Hepatocyte (in vitro differentiated cells): Measurements from ENCODE around the gene MAP7D3. TPM values are rescaled to one million over a fixed set of nuclear protein-coding genes. Genes with fewer than 3 reads are reported as not detected.

Source experiments
- DNase-seq: peaks from one replicate; pipeline ENCODE4 v3.0.0-alpha.2; 2016; ENCODE audit warnings: low spot score
- H2AFZ ChIP-seq: fragments of 200-600 bp; sonication (generic); 2 replicates; pipeline ENCODE4 v1.6.0; 2016; ENCODE audit warnings: antibody characterized with exemption, mild to moderate bottlenecking
- H3K27ac ChIP-seq: fragments of 200-600 bp; sonication (generic); 2 replicates; pipeline ENCODE4 v1.5.1; 2016; ENCODE audit warnings: mild to moderate bottlenecking
- H3K27me3 ChIP-seq: fragments of 200-600 bp; sonication (generic); 2 replicates; pipeline ENCODE4 v1.6.1; 2016
- H3K36me3 ChIP-seq: fragments of 200-600 bp; sonication (generic); replicated peaks from 2 replicates; pipeline ENCODE4 v1.5.1; 2016; ENCODE audit warnings: low read depth; ENCODE audit not compliant: insufficient read depth
- H3K4me1 ChIP-seq: fragments of 200-600 bp; sonication (generic); 2 replicates; pipeline ENCODE4 v1.5.1; 2016; ENCODE audit warnings: mild to moderate bottlenecking, moderate library complexity; ENCODE audit not compliant: insufficient read depth
- H3K4me2 ChIP-seq: fragments of 200-600 bp; sonication (generic); 2 replicates; pipeline ENCODE4 v1.6.0; 2016
- H3K4me3 ChIP-seq: fragments of 200-600 bp; sonication (generic); 2 replicates; pipeline ENCODE4 v1.5.1; 2016; ENCODE audit warnings: mild to moderate bottlenecking
- H3K79me2 ChIP-seq: fragments of 200-600 bp; sonication (generic); 2 replicates; pipeline ENCODE4 v1.6.0; 2017; ENCODE audit warnings: mild to moderate bottlenecking
- H3K9me2 ChIP-seq: fragments of 200-600 bp; sonication (generic); replicated peaks from 2 replicates; pipeline ENCODE4 v1.6.0; 2017; ENCODE audit warnings: mild to moderate bottlenecking; ENCODE audit not compliant: insufficient read depth
- H3K9me3 ChIP-seq: fragments of 200-600 bp; sonication (generic); 2 replicates; pipeline ENCODE4 v1.5.1; 2016; ENCODE audit warnings: low read depth, mild to moderate bottlenecking
- H4K20me1 ChIP-seq: fragments of 200-600 bp; sonication (generic); 2 replicates; pipeline ENCODE4 v1.6.0; 2016; ENCODE audit warnings: mild to moderate bottlenecking; ENCODE audit not compliant: insufficient read depth, poor library complexity, severe bottlenecking
- CTCF ChIP-seq: fragments of 200-600 bp; sonication (generic); IDR thresholded peaks from 2 replicates; pipeline ENCODE4 v1.5.1; 2016; ENCODE audit warnings: antibody characterized with exemption, mild to moderate bottlenecking; ENCODE audit not compliant: poor library complexity
- EZH2 ChIP-seq: fragments of 200-600 bp; sonication (generic); IDR thresholded peaks from 2 replicates; pipeline ENCODE4 v1.6.1; 2016; ENCODE audit warnings: antibody characterized with exemption, mild to moderate bottlenecking, borderline replicate concordance
- EZH2phosphoT487 ChIP-seq: fragments of 200-600 bp; sonication (generic); IDR thresholded peaks from one replicate; pipeline ENCODE4 v1.6.1; 2018; ENCODE audit warnings: antibody characterized with exemption, mild to moderate bottlenecking, low read depth, moderate library complexity; ENCODE audit not compliant: unreplicated experiment, severe bottlenecking
- WGBS: methylation state at CpG from one replicate; pipeline ENCODE4 v1.1.6; 2016; ENCODE audit warnings: low lambda C conversion rate; ENCODE audit errors: missing lambda C conversion rate; 5-methylcytosine and 5-hydroxymethylcytosine counted together
- polyA plus RNA-seq: library from polyadenylated mRNA; unstranded; fragments of >200 nt; fragmentation: Nextera tagmentation; extraction: Ambion mirVana; gene quantifications from 2 replicates; pipeline ENCODE4 v1.2.1, GENCODE V29; 2016
- total RNA-seq: library from RNA; depleted of rRNA; stranded (reverse); fragments of >200 nt; gene quantifications from 2 replicates; pipeline ENCODE4 v1.2.3, GENCODE V29; 2014

MAP7D3 gene
- total and polyA plus RNA-seq, 2 experiments from 2014 or later = 3.9 to 6.8 TPM

GRCh38 chrX:136207546-136207945 lies 43.7 kb downstream of the MAP7D3 start:
- no peaks in the 10 kb centered on the region for H3K9me3 ChIP-seq
- no peaks in the 10 kb centered on the region for H3K9me2 ChIP-seq
- no peaks in the 10 kb centered on the region for H3K36me3 ChIP-seq
- H3K27ac ChIP-seq = no peak overlapping the region
- no peak for DNase-seq
- no peaks in the 10 kb centered on the region for H4K20me1 ChIP-seq
- TF ChIP-seq EZH2 (no peak), EZH2phosphoT487 (no peak), CTCF (no peak)
- H3K4me3 ChIP-seq = no peak overlapping the region
- no peaks in the 10 kb centered on the region for H3K79me2 ChIP-seq
- H3K4me1 ChIP-seq = no peaks in the 10 kb centered on the region
- WGBS = 79% methylated on average over 4 of the region's 4 CpGs
- H2AFZ ChIP-seq = no peak overlapping the region
- H3K27me3 ChIP-seq = no peaks in the 10 kb centered on the region
- no peak overlapping the region for H3K4me2 ChIP-seq

- Histone ChIP-seq H3K4me2 (no peak overlapping the region), H4K20me1 (no peaks in the 10 kb centered on the region), H3K4me1 (no peaks in the 10 kb centered on the region), H3K27me3 (no peaks in the 10 kb centered on the region), H3K9me2 (no peaks in the 10 kb centered on the region), H3K36me3 (no peaks in the 10 kb centered on the region), H3K9me3 (no peaks in the 10 kb centered on the region), H3K27ac (no peak overlapping the region), H3K4me3 (no peak overlapping the region), H3K79me2 (no peaks in the 10 kb centered on the region), H2AFZ (no peak overlapping the region)
- DNase-seq = no peak
- 87% methylated on average over 6 of the region's 6 CpGs for WGBS
- TF ChIP-seq EZH2phosphoT487 (no peak), EZH2 (no peak), CTCF (no peak)
Measured at GRCh38 chrX:136206916-136207315, 44.3 kb downstream of the MAP7D3 start.

GRCh38 chrX:136205882-136206380 lies 45.3 kb downstream of the MAP7D3 start:
- Histone ChIP-seq H2AFZ (no peak overlapping the region), H3K27ac (no peak overlapping the region), H3K4me2 (no peak overlapping the region), H3K79me2 (no peaks in the 10 kb centered on the region), H3K9me2 (no peaks in the 10 kb centered on the region), H3K36me3 (no peaks in the 10 kb centered on the region), H3K9me3 (no peaks in the 10 kb centered on the region), H4K20me1 (no peaks in the 10 kb centered on the region), H3K4me1 (no peaks in the 10 kb centered on the region), H3K4me3 (no peak overlapping the region), H3K27me3 (no peaks in the 10 kb centered on the region)
- DNase-seq = no peak
- TF ChIP-seq CTCF (no peak), EZH2phosphoT487 (no peak), EZH2 (no peak)
- 78% methylated on average over 8 of the region's 8 CpGs for WGBS

GRCh38 chrX:136204571-136204970 lies 46.6 kb downstream of the MAP7D3 start:
- 63% methylated on average over 2 of the region's 2 CpGs for WGBS
- H2AFZ ChIP-seq = no peak overlapping the region
- no peaks in the 10 kb centered on the region for H3K9me3 ChIP-seq
- H3K4me1 ChIP-seq = no peaks in the 10 kb centered on the region
- H3K36me3 ChIP-seq = no peaks in the 10 kb centered on the region
- no peaks in the 10 kb centered on the region for H3K9me2 ChIP-seq
- H3K4me3 ChIP-seq = no peak overlapping the region
- TF ChIP-seq EZH2 = no peak
- no peak for TF ChIP-seq CTCF
- TF ChIP-seq EZH2phosphoT487 = no peak
- no peak for DNase-seq
- no peak overlapping the region for H3K27ac ChIP-seq
- H3K4me2 ChIP-seq = no peak overlapping the region
- no peaks in the 10 kb centered on the region for H4K20me1 ChIP-seq
- no peaks in the 10 kb centered on the region for H3K27me3 ChIP-seq
- H3K79me2 ChIP-seq = no peaks in the 10 kb centered on the region
